Measurements from ENCODE around the gene ZNF543. TPM values are rescaled to one million over a fixed set of nuclear protein-coding genes. Genes with fewer than 3 reads are reported as not detected.

The ZNF543 gene
- total RNA-seq, 1 donor from 2014 or later = 7.9 TPM

- no peaks in the 10 kb centered on the region for H3K36me3 ChIP-seq
- H3K4me1 ChIP-seq = no peaks in the 10 kb centered on the region
- no peak overlapping the region for H3K27ac ChIP-seq
- no peaks in the 10 kb centered on the region for H3K27me3 ChIP-seq
- H3K9me3 ChIP-seq = no peaks in the 10 kb centered on the region
- intact Hi-C loops (cut with DNase I) = no loop called here
- H3K4me3 ChIP-seq = no peak overlapping the region
- DNase-seq (no peak), ATAC-seq (no peak)
- no peak for TF ChIP-seq CTCF (IDR thresholded peaks at IDR 0.05)
Observed at GRCh38 chr19:57310792-57311191, 9.5 kb upstream of the ZNF543 start.

GRCh38 chr19:57314146-57314545, 6.1 kb upstream of the ZNF543 start:
- intact Hi-C loops (cut with DNase I) = no loop called here

GRCh38 chr19:57317503-57317902, 2.8 kb upstream of the ZNF543 start:
- no peak for DNase-seq

More at GRCh38 chr19:57314146-57314545, 6.1 kb upstream of the ZNF543 start:
- Histone ChIP-seq H3K27ac (no peak overlapping the region), H3K4me3 (no peak overlapping the region), H3K36me3 (no peaks in the 10 kb centered on the region), H3K9me3 (no peaks in the 10 kb centered on the region), H3K27me3 (peaks cover 7% of the 10 kb centered on the region), H3K4me1 (no peaks in the 10 kb centered on the region)
- ATAC-seq = no peak
- no peak for DNase-seq
- no peak for TF ChIP-seq CTCF (IDR thresholded peaks at IDR 0.05)

GRCh38 chr19:57319869-57320179, 448 bp upstream of the ZNF543 start:
- peaks cover 13% of the 10 kb centered on the region for H3K36me3 ChIP-seq
- H3K4me1 ChIP-seq = peaks cover 8% of the 10 kb centered on the region
- no peak for ATAC-seq
- peak overlapping the region; percentile 88 for H3K27ac ChIP-seq
- no peak for DNase-seq
- peak overlapping the region; percentile 94 for H3K4me3 ChIP-seq
- no peak for TF ChIP-seq CTCF (IDR thresholded peaks at IDR 0.05)
- intact Hi-C loops (cut with DNase I) = no loop called here
- peaks cover 7% of the 10 kb centered on the region for H3K27me3 ChIP-seq
- no peaks in the 10 kb centered on the region for H3K9me3 ChIP-seq

More at GRCh38 chr19:57317503-57317902, 2.8 kb upstream of the ZNF543 start:
- no peak for ATAC-seq
- H3K4me1 ChIP-seq = peaks cover 8% of the 10 kb centered on the region
- no peaks in the 10 kb centered on the region for H3K9me3 ChIP-seq
- intact Hi-C loops (cut with DNase I) = no loop called here
- no peak overlapping the region for H3K4me3 ChIP-seq
- H3K27me3 ChIP-seq = peaks cover 7% of the 10 kb centered on the region
- H3K36me3 ChIP-seq = no peaks in the 10 kb centered on the region
- H3K27ac ChIP-seq = no peak overlapping the region
- no peak for TF ChIP-seq CTCF (IDR thresholded peaks at IDR 0.05)

- intact Hi-C loops (cut with DNase I) = no loop called here
- Histone ChIP-seq H3K4me1 (peaks cover 8% of the 10 kb centered on the region), H3K36me3 (peaks cover 26% of the 10 kb centered on the region), H3K27me3 (peaks cover 7% of the 10 kb centered on the region), H3K27ac (peak overlapping the region; percentile 88), H3K4me3 (peak overlapping the region; percentile 94), H3K9me3 (no peaks in the 10 kb centered on the region)
- DNase-seq = no peak
- no peak for ATAC-seq
- TF ChIP-seq CTCF (IDR thresholded peaks at IDR 0.05) = no peak
Observed at GRCh38 chr19:57321116-57321515, 844 bp downstream of the ZNF543 start.

- intact Hi-C loops (cut with DNase I) = no loop called here
Observed at GRCh38 chr19:57321751-57322150, 1.5 kb downstream of the ZNF543 start.

More at GRCh38 chr19:57321751-57322150, 1.5 kb downstream of the ZNF543 start:
- ATAC-seq (no peak), DNase-seq (no peak)
- no peak for TF ChIP-seq CTCF (IDR thresholded peaks at IDR 0.05)
- Histone ChIP-seq H3K4me3 (no peak overlapping the region), H3K36me3 (peaks cover 33% of the 10 kb centered on the region), H3K4me1 (peaks cover 8% of the 10 kb centered on the region), H3K27me3 (peaks cover 7% of the 10 kb centered on the region), H3K27ac (no peak overlapping the region), H3K9me3 (no peaks in the 10 kb centered on the region)
